Osteoblast (primary cell): Measurements from ENCODE around the gene MFSD6. TPM values are rescaled to one million over a fixed set of nuclear protein-coding genes. Genes with fewer than 3 reads are reported as not detected.

ENCODE experiments used
- DNase-seq: peaks from one replicate; pipeline ENCODE4 v3.0.0; 2011; ENCODE audit warnings: low spot score, mixed read lengths; ENCODE audit not compliant: insufficient read length; ENCODE audit errors: missing footprints
- H2AFZ ChIP-seq: 2 replicates; pipeline ENCODE4 v1.6.0; 2011; ENCODE audit warnings: mild to moderate bottlenecking, low read length
- H3K27ac ChIP-seq: 2 replicates; pipeline ENCODE4 v1.5.1; 2011; ENCODE audit warnings: mild to moderate bottlenecking, low read depth, low read length, moderate library complexity
- H3K27me3 ChIP-seq: 2 replicates; pipeline ENCODE4 v1.6.0; 2012; ENCODE audit warnings: mild to moderate bottlenecking, control low read depth, inconsistent platforms, low read length, moderate library complexity; ENCODE audit not compliant: insufficient read depth
- H3K36me3 ChIP-seq: 2 replicates; pipeline ENCODE4 v1.5.1; 2011; ENCODE audit warnings: mild to moderate bottlenecking, low read length, control low read depth, moderate library complexity; ENCODE audit not compliant: insufficient read depth
- H3K4me1 ChIP-seq: 2 replicates; pipeline ENCODE4 v1.5.1; 2011; ENCODE audit warnings: mild to moderate bottlenecking, low read length, control low read depth, moderate library complexity; ENCODE audit not compliant: insufficient read depth
- H3K4me2 ChIP-seq: 2 replicates; pipeline ENCODE4 v1.6.0; 2011; ENCODE audit warnings: mild to moderate bottlenecking, low read length; ENCODE audit not compliant: insufficient read depth
- H3K4me3 ChIP-seq: fragments of 200-600 bp; sonication (generic); 3 replicates; pipeline ENCODE4 v1.5.1; 2012; ENCODE audit warnings: mild to moderate bottlenecking, low read length, inconsistent platforms; ENCODE audit not compliant: insufficient read depth
- H3K79me2 ChIP-seq: 2 replicates; pipeline ENCODE4 v1.6.0; 2012; ENCODE audit warnings: mild to moderate bottlenecking, low read length, control low read depth, inconsistent platforms; ENCODE audit not compliant: insufficient read depth
- H3K9me3 ChIP-seq: 2 replicates; pipeline ENCODE4 v1.5.1; 2011; ENCODE audit warnings: low read depth, low read length, control low read depth
- H4K20me1 ChIP-seq: 2 replicates; pipeline ENCODE4 v1.6.0; 2012; ENCODE audit warnings: mild to moderate bottlenecking, low read length, control low read depth; ENCODE audit not compliant: insufficient read depth
- total RNA-seq: library from RNA; depleted of rRNA; stranded (reverse); fragments of >200 nt; gene quantifications from 2 replicates; pipeline ENCODE4 v1.2.3, GENCODE V29; 2012
- TF ChIP-seq, protein P1 (sequence below): IDR thresholded peaks from 2 replicates; pipeline ENCODE4 v1.5.1; 2011; ENCODE audit warnings: mild to moderate bottlenecking, low read depth, low read length, moderate library complexity; ENCODE audit errors: extremely low read depth

MFSD6 gene
- total RNA-seq, 1 donor: 11.2 TPM

- Histone ChIP-seq H3K36me3 (no peaks in the 10 kb centered on the region), H3K4me1 (peaks cover 10% of the 10 kb centered on the region), H4K20me1 (no peaks in the 10 kb centered on the region), H3K27ac (no peak overlapping the region), H3K79me2 (no peaks in the 10 kb centered on the region), H3K27me3 (no peaks in the 10 kb centered on the region), H3K9me3 (no peaks in the 10 kb centered on the region), H2AFZ (no peak overlapping the region), H3K4me3 (no peak overlapping the region), H3K4me2 (no peak overlapping the region)
- TF ChIP-seq, protein P1, sequence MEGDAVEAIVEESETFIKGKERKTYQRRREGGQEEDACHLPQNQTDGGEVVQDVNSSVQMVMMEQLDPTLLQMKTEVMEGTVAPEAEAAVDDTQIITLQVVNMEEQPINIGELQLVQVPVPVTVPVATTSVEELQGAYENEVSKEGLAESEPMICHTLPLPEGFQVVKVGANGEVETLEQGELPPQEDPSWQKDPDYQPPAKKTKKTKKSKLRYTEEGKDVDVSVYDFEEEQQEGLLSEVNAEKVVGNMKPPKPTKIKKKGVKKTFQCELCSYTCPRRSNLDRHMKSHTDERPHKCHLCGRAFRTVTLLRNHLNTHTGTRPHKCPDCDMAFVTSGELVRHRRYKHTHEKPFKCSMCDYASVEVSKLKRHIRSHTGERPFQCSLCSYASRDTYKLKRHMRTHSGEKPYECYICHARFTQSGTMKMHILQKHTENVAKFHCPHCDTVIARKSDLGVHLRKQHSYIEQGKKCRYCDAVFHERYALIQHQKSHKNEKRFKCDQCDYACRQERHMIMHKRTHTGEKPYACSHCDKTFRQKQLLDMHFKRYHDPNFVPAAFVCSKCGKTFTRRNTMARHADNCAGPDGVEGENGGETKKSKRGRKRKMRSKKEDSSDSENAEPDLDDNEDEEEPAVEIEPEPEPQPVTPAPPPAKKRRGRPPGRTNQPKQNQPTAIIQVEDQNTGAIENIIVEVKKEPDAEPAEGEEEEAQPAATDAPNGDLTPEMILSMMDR: no peak
- no peak for DNase-seq
Measured at GRCh38 chr2:190449925-190450324, 41.8 kb downstream of the MFSD6 start.

GRCh38 chr2:190450363-190450762, 42.2 kb downstream of the MFSD6 start:
- no peak overlapping the region for H3K4me2 ChIP-seq
- H3K4me1 ChIP-seq: peaks cover 10% of the 10 kb centered on the region
- DNase-seq: no peak
- H3K79me2 ChIP-seq: no peaks in the 10 kb centered on the region
- H3K9me3 ChIP-seq: no peaks in the 10 kb centered on the region
- H3K36me3 ChIP-seq: no peaks in the 10 kb centered on the region
- H3K27me3 ChIP-seq: no peaks in the 10 kb centered on the region
- H2AFZ ChIP-seq: no peak overlapping the region
- H4K20me1 ChIP-seq: no peaks in the 10 kb centered on the region
- H3K27ac ChIP-seq: no peak overlapping the region
- TF ChIP-seq, protein P1: no peak
- H3K4me3 ChIP-seq: no peak overlapping the region

GRCh38 chr2:190451561-190452176, 43.5 kb downstream of the MFSD6 start:
- DNase-seq: peak; percentile 43
- Histone ChIP-seq H3K27ac (no peak overlapping the region), H3K4me2 (no peak overlapping the region), H4K20me1 (no peaks in the 10 kb centered on the region), H3K79me2 (no peaks in the 10 kb centered on the region), H3K27me3 (no peaks in the 10 kb centered on the region), H2AFZ (no peak overlapping the region), H3K36me3 (no peaks in the 10 kb centered on the region), H3K4me1 (peaks cover 10% of the 10 kb centered on the region), H3K9me3 (no peaks in the 10 kb centered on the region), H3K4me3 (no peak overlapping the region)
- TF ChIP-seq, protein P1: no peak

GRCh38 chr2:190452433-190452832, 44.3 kb downstream of the MFSD6 start:
- H3K36me3 ChIP-seq: no peaks in the 10 kb centered on the region
- H3K4me1 ChIP-seq: peaks cover 10% of the 10 kb centered on the region
- H2AFZ ChIP-seq: no peak overlapping the region
- no peaks in the 10 kb centered on the region for H4K20me1 ChIP-seq
- no peak overlapping the region for H3K27ac ChIP-seq
- TF ChIP-seq, protein P1: no peak
- H3K27me3 ChIP-seq: no peaks in the 10 kb centered on the region
- H3K9me3 ChIP-seq: no peaks in the 10 kb centered on the region
- no peak overlapping the region for H3K4me3 ChIP-seq
- DNase-seq: no peak
- no peaks in the 10 kb centered on the region for H3K79me2 ChIP-seq
- no peak overlapping the region for H3K4me2 ChIP-seq
